Kidney (tissue), 14 donors: ENCODE data around the gene BRCA2. TPM values are rescaled to one million over a fixed set of nuclear protein-coding genes. Genes with fewer than 3 reads are reported as not detected.

Experiments used
- DNase-seq, 5 donors: peaks; one replicate each; pipeline ENCODE4 v3.0.0-alpha.2; 2013 to 2020
- FAIRE-seq: peaks from 2 replicates; lab custom pipeline; 2012; peaks lifted over from hg19 to GRCh38; lab: Jason Lieb, UNC
- H3K27ac ChIP-seq, 2 donors: one replicate each; pipeline ENCODE4 v1.7.0; 2013; ENCODE audit warnings: low read depth in 2 of 2, low read length in 2 of 2, inconsistent platforms in 1 of 2
- H3K27me3 ChIP-seq: one replicate; pipeline ENCODE4 v1.7.1; 2013; ENCODE audit warnings: low read length, inconsistent platforms; ENCODE audit not compliant: control insufficient read depth, insufficient read depth
- H3K36me3 ChIP-seq, 3 donors: one replicate each; pipeline versions ENCODE4 v1.7.0 to v1.7.1; 2013; ENCODE audit warnings: low read length in 3 of 3, control low read depth in 1 of 3, inconsistent platforms in 1 of 3; ENCODE audit not compliant: insufficient read depth in 3 of 3, control insufficient read depth in 2 of 3
- H3K4me1 ChIP-seq, 3 donors: one replicate each; pipeline versions ENCODE4 v1.7.0 to v1.7.1; 2013; ENCODE audit warnings: low read length in 3 of 3, inconsistent platforms in 1 of 3, low read depth in 1 of 3; ENCODE audit not compliant: control insufficient read depth in 2 of 3, insufficient read depth in 2 of 3
- H3K4me3 ChIP-seq, 3 donors: one replicate each; pipeline versions ENCODE4 v1.7.0 to v1.8.1; 2013; ENCODE audit warnings: low read length in 3 of 3, control low read depth in 1 of 3, inconsistent platforms in 1 of 3
- H3K9ac ChIP-seq, 3 donors: one replicate each; pipeline versions ENCODE4 v1.7.0 to v1.7.1; 2013; ENCODE audit warnings: low read length in 3 of 3, control low read depth in 1 of 3, inconsistent platforms in 1 of 3
- H3K9me3 ChIP-seq, 3 donors: one replicate each; pipeline versions ENCODE4 v1.7.0 to v1.7.1; 2013; ENCODE audit warnings: low read length in 3 of 3, control low read depth in 1 of 3, inconsistent platforms in 1 of 3; ENCODE audit not compliant: control insufficient read depth in 2 of 3, insufficient read depth in 1 of 3
- CTCF ChIP-seq: IDR thresholded peaks from 3 replicates; pipeline ENCODE4 v1.5.1; 2012; ENCODE audit warnings: mild to moderate bottlenecking, moderate library complexity, borderline replicate concordance; ENCODE audit not compliant: insufficient read depth; ENCODE audit errors: extremely low read depth
- intact Hi-C: fragments of 100-400 bp; cut with DNase I; formaldehyde crosslinking; loops from one replicate; pipeline ENCODE4 v1.11.1; 2022
- polyA plus RNA-seq: library from polyadenylated mRNA; stranded (reverse); fragments of 350-450 nt; fragmentation: Illumina TruSeq; extraction: RNeasy Lipid Tissue Mini Kit (QIAGEN cat#74804); gene quantifications from one replicate; pipeline ENCODE4 v1.2.3, GENCODE V29; 2014; ENCODE audit warnings: low read depth, low replicate concordance; ENCODE audit not compliant: insufficient read depth
- total RNA-seq: library from RNA; stranded (reverse); fragmentation: NEBNext Ultra II Directional; extraction: Animal tissue kit (Norgen Biotek cat#: 25700); gene quantifications from one replicate; pipeline ENCODE4 v1.2.1, GENCODE V29; 2021
- donor health status: control.
- donor health status: control.
- donor health status: control.
- donor health status: control.
- donor health status: control.
- donor health status: DM: yes; HTN: yes; CAD: no.
- donor health status: Normal renal cell carcinoma (clear cell type).

Gene BRCA2
- total and polyA plus RNA-seq, 2 donors from 2014 or later, result 0.02 to 2.0 TPM

GRCh38 chr13:32428581-32429432, 113.5 kb downstream of the BRCA2 start:
- Histone ChIP-seq H3K27me3 (no peaks in the 10 kb centered on the region), H3K9me3 (no peaks in the 10 kb centered on the region), H3K4me3 (peak overlapping the region; percentile 65 to 70 (median 69)), H3K9ac (peak overlapping the region in 2 of 3 donors; percentile 39 to 70), H3K4me1 (peaks cover 0 to 10% (median 4%) of the 10 kb centered on the region in 3 donors), H3K36me3 (peaks cover 0 to 3% (median 0%) of the 10 kb centered on the region in 3 donors), H3K27ac (peak overlapping the region; percentile 76 to 89)
- peak in 1 of 5 donors; percentile 43 for DNase-seq
- intact Hi-C loops, result no loop called here
- TF ChIP-seq CTCF, result no peak
- no peak for FAIRE-seq

DNA sequence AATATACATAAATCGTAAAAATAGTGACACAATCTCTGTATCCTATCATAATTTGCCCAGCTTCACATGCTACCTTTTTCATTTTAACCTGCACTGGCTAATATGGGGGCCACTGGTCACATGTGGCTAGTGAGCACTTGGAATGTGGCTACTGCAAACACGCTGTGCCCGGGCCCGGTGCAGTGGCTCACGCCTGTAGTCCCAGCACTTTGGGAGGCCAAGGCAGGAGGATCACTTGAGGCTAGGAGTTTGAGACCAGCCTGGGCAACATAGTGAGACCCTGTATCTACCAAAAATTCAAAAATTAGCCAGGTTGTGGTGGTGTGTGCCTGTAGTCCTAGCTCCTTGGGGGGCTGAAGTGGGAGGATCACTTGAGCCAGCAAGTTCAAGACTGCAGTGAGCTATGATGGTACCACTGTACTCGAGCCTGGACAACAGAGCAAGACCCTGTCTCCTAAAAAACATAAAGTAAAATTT, 114.2 kb downstream of the BRCA2 start:
- no peak for TF ChIP-seq CTCF
- peaks cover 0 to 3% (median under 1%) of the 10 kb centered on the region in 3 donors for H3K36me3 ChIP-seq
- H3K27me3 ChIP-seq, result no peaks in the 10 kb centered on the region
- DNase-seq, result no peak
- no peak overlapping the region for H3K9ac ChIP-seq
- H3K4me1 ChIP-seq, result peaks cover 0 to 10% (median 4%) of the 10 kb centered on the region in 3 donors
- intact Hi-C loops, result no loop called here
- no peak overlapping the region for H3K27ac ChIP-seq
- no peak for FAIRE-seq
- H3K4me3 ChIP-seq, result no peak overlapping the region
- no peaks in the 10 kb centered on the region for H3K9me3 ChIP-seq

DNA sequence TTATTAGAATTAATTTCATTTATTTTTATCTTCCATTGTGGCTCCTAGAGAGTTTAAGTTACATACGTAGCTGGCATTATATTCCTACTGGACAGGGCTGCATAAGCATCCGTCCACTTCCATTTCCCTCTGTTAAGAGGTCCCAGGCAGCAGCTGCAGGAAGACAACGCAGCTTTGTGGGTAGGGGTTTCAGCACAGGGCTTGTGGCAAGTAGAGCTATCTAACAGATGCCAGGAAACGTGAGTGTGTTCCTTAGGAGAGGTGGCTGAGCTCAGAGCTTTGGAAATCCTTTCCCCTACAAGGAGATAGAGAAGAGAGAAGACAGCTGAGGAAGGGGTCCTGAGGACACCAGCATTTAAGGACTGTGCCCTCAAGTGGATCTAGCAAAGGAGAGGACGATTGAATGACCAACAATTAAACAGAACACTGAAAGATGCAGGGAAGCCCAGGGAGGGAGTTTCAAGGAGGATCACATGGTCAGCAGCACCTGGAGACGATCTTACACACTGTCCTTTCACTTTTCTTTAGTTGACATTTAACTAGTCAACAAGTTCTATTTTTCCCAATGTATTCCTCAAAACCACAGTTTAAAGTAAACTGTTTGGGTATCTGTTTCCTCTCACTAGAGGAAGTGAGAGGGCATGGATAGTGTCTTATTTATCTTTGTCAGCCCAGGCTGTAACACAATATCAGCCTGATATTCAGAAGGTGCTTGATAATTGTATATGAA, 114.9 kb downstream of the BRCA2 start:
- DNase-seq (no peak), FAIRE-seq (no peak)
- Histone ChIP-seq H3K4me1 (peaks cover 0 to 10% (median 4%) of the 10 kb centered on the region in 3 donors), H3K27ac (no peak overlapping the region), H3K4me3 (no peak overlapping the region), H3K9ac (no peak overlapping the region), H3K9me3 (no peaks in the 10 kb centered on the region), H3K36me3 (peaks cover 0 to 6% (median 3%) of the 10 kb centered on the region in 3 donors), H3K27me3 (no peaks in the 10 kb centered on the region)
- intact Hi-C loops, result no loop called here
- TF ChIP-seq CTCF, result no peak
